Breast epithelium (tissue), 3 donors: Measurements from ENCODE around the gene TPST2.

Source experiments
- CTCF ChIP-seq, 3 donors: fragments of 450-650 bp; IDR thresholded peaks; one replicate each; pipeline ENCODE4 v1.5.1; 2016 to 2017; ENCODE audit warnings: antibody characterized with exemption in 3 of 3, mild to moderate bottlenecking in 3 of 3, moderate library complexity in 3 of 3
- POLR2A ChIP-seq: fragments of 450-650 bp; IDR thresholded peaks from one replicate; pipeline ENCODE4 v1.6.1; 2016; ENCODE audit warnings: antibody characterized with exemption, mild to moderate bottlenecking, moderate library complexity
- POLR2AphosphoS5 ChIP-seq, 3 donors: sonication (generic); formaldehyde crosslinking; IDR thresholded peaks; one replicate each; pipeline ENCODE4 v1.6.1; 2017; ENCODE audit warnings: antibody characterized with exemption in 3 of 3

DNA sequence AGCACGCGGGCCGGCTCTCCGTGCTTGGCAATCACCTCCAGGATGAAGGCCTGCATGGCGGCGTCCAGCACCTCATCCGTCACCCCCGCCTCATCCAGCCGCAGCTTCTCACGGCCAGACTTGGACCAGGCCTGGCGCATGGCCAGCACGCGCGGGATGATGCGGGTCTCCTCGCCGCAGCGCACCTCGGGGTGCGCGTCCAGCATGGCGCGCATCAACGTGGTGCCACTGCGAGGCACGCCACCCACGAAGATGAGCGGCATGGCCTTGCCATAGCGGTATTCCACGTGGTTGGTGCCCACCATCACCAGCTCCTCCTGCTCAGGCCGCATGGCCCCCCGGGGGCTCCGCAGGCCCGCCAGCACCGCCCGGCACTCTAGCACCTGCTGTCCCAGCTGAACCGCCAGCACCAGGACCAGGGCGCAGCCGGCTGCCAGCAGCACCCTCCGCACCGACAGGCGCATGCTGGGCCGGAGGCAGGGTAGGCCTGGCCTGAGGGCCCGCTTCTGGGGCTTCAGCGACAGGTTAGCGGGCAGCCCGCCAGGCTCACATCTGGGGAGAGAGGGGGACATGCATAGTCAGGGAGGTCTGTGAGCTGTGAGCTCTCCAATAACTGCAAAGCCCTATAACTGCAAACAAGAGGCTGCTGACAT is 48.6 kb downstream of the TPST2 start:
- no peak for TF ChIP-seq CTCF (IDR thresholded peaks at IDR 0.05)
- no peak for TF ChIP-seq POLR2A
- no peak for TF ChIP-seq POLR2AphosphoS5 (IDR thresholded peaks at IDR 0.05)
